ENCODE measurements around the gene SLC2A1.

The SLC2A1 gene

GRCh38 chr1:42981255-42981805, 22.7 kb upstream of the SLC2A1 start:
- no peak overlapping the region for H3K27ac ChIP-seq
- H3K4me3 ChIP-seq, result no peak overlapping the region

GRCh38 chr1:42979896-42980800, 21.5 kb upstream of the SLC2A1 start:
- Histone ChIP-seq H3K4me3 (no peak overlapping the region), H3K27ac (no peak overlapping the region)

- H3K4me3 ChIP-seq, result no peak overlapping the region
- no peak overlapping the region for H3K27ac ChIP-seq
These were observed 20.4 kb upstream of the SLC2A1 start for GRCh38 chr1:42979036-42979430.

DNA sequence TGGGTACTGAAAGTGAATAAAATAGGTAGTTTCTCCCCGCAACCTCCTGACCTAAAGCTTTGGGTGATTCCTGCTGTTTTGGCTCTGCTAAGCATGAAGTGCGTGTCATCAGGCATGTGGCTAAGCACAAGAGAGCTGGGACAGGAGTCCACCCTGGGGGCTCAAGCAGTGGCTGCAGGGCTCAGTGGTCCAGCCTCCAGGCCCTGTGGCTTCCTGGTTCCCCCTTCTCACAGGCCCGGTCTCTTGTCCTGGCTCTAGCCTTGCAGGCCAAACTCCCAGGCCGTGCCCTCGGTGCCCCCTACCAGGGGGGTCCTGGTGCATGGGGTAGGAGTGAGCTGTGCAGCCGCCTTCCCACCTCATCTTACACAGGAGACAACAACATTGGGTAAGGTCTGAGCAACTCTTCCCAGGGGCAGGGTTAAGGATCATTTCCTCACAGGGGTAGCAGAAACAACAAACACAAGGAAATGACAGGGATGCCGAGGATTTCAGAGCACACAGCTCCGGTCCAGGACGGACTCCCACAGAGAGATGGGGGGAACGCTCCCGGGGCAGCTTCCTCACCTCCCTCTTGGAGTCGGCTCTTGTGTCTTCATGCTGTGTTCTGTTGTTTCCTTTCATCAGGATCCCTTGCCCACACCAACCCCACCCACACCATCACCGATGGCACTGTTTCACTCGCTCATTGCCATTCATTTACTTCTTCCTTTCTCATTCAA, 19.8 kb upstream of the SLC2A1 start:
- H3K27ac ChIP-seq, result no peak overlapping the region
- no peak overlapping the region for H3K4me3 ChIP-seq

- Histone ChIP-seq H3K27ac (no peak overlapping the region), H3K4me3 (no peak overlapping the region)
These were observed 19.0 kb upstream of the SLC2A1 start for GRCh38 chr1:42977653-42978052.

- no peak overlapping the region for H3K27ac ChIP-seq
- no peak overlapping the region for H3K4me3 ChIP-seq
These were observed 17.0 kb upstream of the SLC2A1 start for GRCh38 chr1:42975561-42976225.

GRCh38 chr1:42974767-42975437, 16.2 kb upstream of the SLC2A1 start:
- Histone ChIP-seq H3K4me3 (no peak overlapping the region), H3K27ac (no peak overlapping the region)

DNA sequence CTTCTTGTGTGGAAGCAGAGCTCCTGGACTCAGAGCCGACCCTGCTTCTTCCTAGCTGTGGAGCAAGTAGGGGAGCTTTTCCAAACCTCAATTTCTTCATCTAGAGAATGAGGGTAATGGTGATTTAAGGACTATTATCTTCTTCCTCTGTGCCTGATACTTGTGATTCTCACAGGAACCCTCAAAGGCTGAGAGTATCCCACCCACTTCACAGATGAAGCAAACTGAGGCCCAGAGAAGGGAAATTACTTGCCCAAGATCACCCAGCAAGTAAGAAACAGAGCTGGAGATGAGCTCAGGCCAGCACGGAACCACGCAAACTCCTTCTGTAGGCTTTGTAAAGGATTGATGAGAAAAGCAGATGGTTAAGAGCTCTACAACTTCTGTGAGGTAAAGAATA, 15.1 kb upstream of the SLC2A1 start:
- Histone ChIP-seq H3K4me3 (no peak overlapping the region), H3K27ac (peak overlapping the region in 1 of 21 experiments; percentile 6)

DNA sequence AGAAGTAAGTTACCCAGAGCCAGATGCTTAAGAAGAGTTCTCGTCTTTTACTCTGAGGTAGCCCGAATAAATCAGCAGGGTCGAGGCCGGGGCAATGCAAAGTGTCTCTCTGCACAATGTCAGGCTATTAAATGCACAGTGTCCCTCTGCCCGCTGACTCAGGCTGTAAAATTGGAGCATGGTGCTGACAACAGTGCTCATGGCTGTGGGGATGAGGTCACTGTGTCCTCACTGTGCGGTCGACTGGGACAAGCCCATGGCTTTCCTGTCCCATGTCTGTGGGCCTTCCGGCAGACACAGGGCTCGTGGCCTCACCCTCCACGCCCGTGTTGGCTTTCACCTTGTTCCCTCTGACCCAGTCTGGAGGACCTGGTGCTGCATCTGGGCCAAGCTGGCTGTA, 14.6 kb upstream of the SLC2A1 start:
- Histone ChIP-seq H3K4me3 (no peak overlapping the region), H3K27ac (no peak overlapping the region)

DNA sequence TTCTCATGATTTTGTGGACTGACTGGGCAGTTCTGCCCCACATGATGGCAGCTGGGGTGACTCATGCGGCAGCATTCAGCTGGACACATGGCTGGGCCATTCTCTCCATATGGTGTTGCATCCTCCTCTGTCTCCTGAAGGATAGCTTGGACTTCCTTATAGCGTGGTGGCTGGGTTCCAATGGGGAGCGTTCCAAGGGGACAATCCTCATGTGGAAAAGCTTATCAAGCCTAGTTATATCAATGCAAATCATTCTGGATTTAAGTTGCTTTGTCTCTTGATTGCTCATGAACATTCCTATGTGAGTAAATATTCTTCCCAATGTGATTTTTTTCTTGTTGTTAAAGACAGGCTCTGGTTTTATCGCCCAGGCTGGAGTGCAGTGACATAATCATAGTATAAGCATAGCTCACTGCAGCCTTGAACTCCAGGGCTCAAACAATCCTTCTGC, 13.2 kb upstream of the SLC2A1 start:
- no peak overlapping the region for H3K4me3 ChIP-seq
- H3K27ac ChIP-seq, result no peak overlapping the region

DNA sequence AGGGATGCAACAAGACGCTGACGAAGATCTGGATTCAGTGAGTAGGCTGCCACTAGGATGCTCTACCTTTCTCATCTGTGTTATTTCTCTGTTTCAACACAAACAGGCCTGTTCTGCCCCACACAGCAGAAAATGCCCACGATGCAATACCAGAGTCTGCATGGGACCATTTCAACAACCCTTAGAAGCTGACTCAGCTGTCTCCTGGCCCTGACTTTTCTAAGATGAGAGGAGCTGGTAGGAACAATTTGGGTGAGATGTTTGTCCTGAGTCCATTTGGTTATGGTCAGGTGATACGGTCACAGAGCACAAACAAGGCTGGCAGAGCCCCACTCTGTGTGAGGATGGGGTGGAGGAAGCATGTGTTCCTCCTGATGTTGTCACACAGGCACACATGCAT, 11.5 kb upstream of the SLC2A1 start:
- H3K27ac ChIP-seq, result no peak overlapping the region

DNA sequence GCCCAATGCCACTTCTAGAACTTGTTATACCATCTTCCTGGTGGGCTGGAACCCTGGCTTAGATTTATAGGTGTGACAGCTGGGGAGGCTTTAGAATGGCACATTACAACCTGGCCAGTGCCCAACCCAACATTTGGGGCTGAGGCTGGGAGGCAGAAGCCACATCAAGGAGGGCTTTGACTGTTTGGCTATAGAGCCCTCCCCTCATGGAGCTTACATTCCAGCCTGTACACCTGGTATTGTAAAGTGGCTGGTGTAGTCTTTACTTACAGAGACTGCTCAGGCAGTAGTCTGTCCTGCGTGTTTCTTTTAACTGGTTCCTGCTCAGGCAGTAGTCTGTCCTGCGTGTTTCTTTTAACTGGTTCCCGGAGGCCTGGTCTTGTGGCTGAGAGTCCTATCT, 10.0 kb upstream of the SLC2A1 start:
- H3K4me3 ChIP-seq, result no peak overlapping the region
- H3K27ac ChIP-seq, result peak overlapping the region in 1 of 21 experiments; percentile 83

More for the DNA sequence above, 11.5 kb upstream of the SLC2A1 start:
- no peak overlapping the region for H3K4me3 ChIP-seq

- peak overlapping the region in 20 of 21 experiments; percentile 42 to 90 (median 66) for H3K27ac ChIP-seq
- H3K4me3 ChIP-seq, result no peak overlapping the region
These were observed 8.3 kb upstream of the SLC2A1 start for GRCh38 chr1:42966688-42967612.

- Histone ChIP-seq H3K4me3 (no peak overlapping the region), H3K27ac (peak overlapping the region in 5 of 21 experiments; percentile 59 to 90 (median 67))
These were observed 6.7 kb upstream of the SLC2A1 start for GRCh38 chr1:42965378-42965777.

GRCh38 chr1:42964044-42964812, 5.6 kb upstream of the SLC2A1 start:
- Histone ChIP-seq H3K27ac (peak overlapping the region in 15 of 21 experiments; percentile 24 to 90 (median 55)), H3K4me3 (no peak overlapping the region)

DNA sequence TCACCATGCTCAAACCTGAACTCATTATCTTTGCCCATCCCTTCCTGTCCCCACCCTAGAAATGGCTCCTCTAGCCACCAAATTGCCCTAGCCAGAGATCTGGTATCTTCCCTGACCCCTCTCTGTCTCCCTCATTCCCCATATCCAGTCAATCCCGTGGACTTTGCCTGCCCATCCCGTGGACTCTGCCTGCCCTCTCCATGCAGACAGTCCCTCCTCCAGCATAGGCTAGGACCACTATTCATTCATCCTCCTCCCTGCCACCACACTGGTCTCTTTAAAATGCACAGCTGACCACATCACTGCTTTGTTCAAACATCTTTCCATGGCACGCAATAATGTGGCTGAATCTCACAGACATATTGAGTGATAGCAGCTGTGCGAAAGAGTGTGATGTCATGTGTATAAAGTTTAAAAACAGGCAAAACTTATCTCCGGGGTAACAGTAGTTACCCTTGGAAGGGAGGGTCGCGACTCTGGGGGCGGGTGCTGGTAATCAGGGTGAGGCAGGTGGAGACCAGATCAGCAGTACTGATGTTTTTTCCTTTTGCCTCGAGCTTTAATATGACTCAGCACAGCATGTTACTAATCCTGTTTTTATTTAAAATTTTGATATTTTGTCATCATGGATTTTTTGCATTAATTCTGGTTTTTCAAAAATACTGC, 4.8 kb upstream of the SLC2A1 start:
- no peak overlapping the region for H3K4me3 ChIP-seq
- H3K27ac ChIP-seq, result peak overlapping the region in 20 of 21 experiments; percentile 25 to 90 (median 63)
